Upper lobe of right lung (tissue), 1 donor: ENCODE measurements around the gene STEAP3. TPM values are rescaled to one million over a fixed set of nuclear protein-coding genes. Genes with fewer than 3 reads are reported as not detected.

Experiments
- ATAC-seq: fragments of 200-7000 bp; cut with Tn5 transposase; one replicate; pipeline ENCODE4 v1.9.1; 2020; ENCODE audit warnings: mild to moderate bottlenecking, moderate library complexity
- DNase-seq: peaks from one replicate; pipeline ENCODE4 v3.0.0-alpha.2; 2020
- H3K27ac ChIP-seq: fragments of 200-600 bp; one replicate; pipeline ENCODE4 v1.8.0; 2022
- H3K27me3 ChIP-seq: fragments of 200-600 bp; one replicate; pipeline ENCODE4 v1.8.0; 2022; ENCODE audit warnings: mild to moderate bottlenecking
- H3K36me3 ChIP-seq: fragments of 200-600 bp; one replicate; pipeline ENCODE4 v1.8.0; 2022
- H3K4me1 ChIP-seq: fragments of 200-600 bp; one replicate; pipeline ENCODE4 v1.8.0; 2022
- H3K4me3 ChIP-seq: fragments of 200-600 bp; one replicate; pipeline ENCODE4 v1.8.0; 2022; ENCODE audit warnings: mild to moderate bottlenecking
- H3K9me3 ChIP-seq: fragments of 200-600 bp; one replicate; pipeline ENCODE4 v1.8.0; 2022
- CTCF ChIP-seq: fragments of 200-600 bp; IDR thresholded peaks from one replicate; pipeline ENCODE4 v1.8.0; 2022; ENCODE audit warnings: antibody characterized with exemption
- intact Hi-C: fragments of 100-400 bp; cut with DNase I; formaldehyde crosslinking; loops from one replicate; pipeline ENCODE4 v1.11.0; 2022
- total RNA-seq: library from RNA; stranded (reverse); fragmentation: NEBNext Ultra II Directional; extraction: Animal tissue kit (Norgen Biotek cat#: 25700); gene quantifications from one replicate; pipeline ENCODE4 v1.2.1, GENCODE V29; 2021
- donor health status: DM: no; HTN: yes; CAD: no; lungs with severe emphysema.

Gene STEAP3
- total RNA-seq, 1 donor from 2014 or later: 14.1 TPM

GRCh38 chr2:119245076-119245840 lies 21.6 kb downstream of the STEAP3 start:
- no peak overlapping the region for H3K4me3 ChIP-seq
- no peaks in the 10 kb centered on the region for H3K27me3 ChIP-seq
- intact Hi-C loops: no loop called here
- ATAC-seq (no peak), DNase-seq (no peak)
- peaks cover 10% of the 10 kb centered on the region for H3K4me1 ChIP-seq
- H3K9me3 ChIP-seq: no peaks in the 10 kb centered on the region
- no peak overlapping the region for H3K27ac ChIP-seq
- no peak for TF ChIP-seq CTCF
- no peaks in the 10 kb centered on the region for H3K36me3 ChIP-seq

- intact Hi-C loops: no loop called here
- DNase-seq (no peak), ATAC-seq (no peak)
- Histone ChIP-seq H3K27me3 (no peaks in the 10 kb centered on the region), H3K9me3 (no peaks in the 10 kb centered on the region), H3K36me3 (no peaks in the 10 kb centered on the region), H3K4me3 (no peak overlapping the region), H3K27ac (no peak overlapping the region), H3K4me1 (peaks cover 5% of the 10 kb centered on the region)
- no peak for TF ChIP-seq CTCF
These were observed 22.2 kb downstream of the STEAP3 start for GRCh38 chr2:119245841-119246230.

- no peaks in the 10 kb centered on the region for H3K4me1 ChIP-seq
- no peaks in the 10 kb centered on the region for H3K36me3 ChIP-seq
- DNase-seq: peak; percentile 44
- H3K27me3 ChIP-seq: no peaks in the 10 kb centered on the region
- no peak for ATAC-seq
- no peak for TF ChIP-seq CTCF
- no peak overlapping the region for H3K4me3 ChIP-seq
- intact Hi-C loops: no loop called here
- H3K9me3 ChIP-seq: no peaks in the 10 kb centered on the region
- H3K27ac ChIP-seq: no peak overlapping the region
These were observed 23.5 kb downstream of the STEAP3 start for GRCh38 chr2:119246884-119247843.

- DNase-seq (peak; percentile 52), ATAC-seq (no peak)
- no peaks in the 10 kb centered on the region for H3K4me1 ChIP-seq
- H3K9me3 ChIP-seq: no peaks in the 10 kb centered on the region
- no peak for TF ChIP-seq CTCF
- no peaks in the 10 kb centered on the region for H3K36me3 ChIP-seq
- intact Hi-C loops: no loop called here
- no peak overlapping the region for H3K4me3 ChIP-seq
- no peak overlapping the region for H3K27ac ChIP-seq
- H3K27me3 ChIP-seq: no peaks in the 10 kb centered on the region
These were observed 24.2 kb downstream of the STEAP3 start for GRCh38 chr2:119247844-119248271.

- no peaks in the 10 kb centered on the region for H3K36me3 ChIP-seq
- no peak for TF ChIP-seq CTCF
- no peak overlapping the region for H3K27ac ChIP-seq
- no peaks in the 10 kb centered on the region for H3K27me3 ChIP-seq
- H3K9me3 ChIP-seq: no peaks in the 10 kb centered on the region
- intact Hi-C loops: no loop called here
- ATAC-seq (no peak), DNase-seq (peak; percentile 62)
- no peak overlapping the region for H3K4me3 ChIP-seq
- H3K4me1 ChIP-seq: no peaks in the 10 kb centered on the region
These were observed 24.7 kb downstream of the STEAP3 start for GRCh38 chr2:119248311-119248710.
